ENCODE measurements around the gene PPIG.

DNA sequence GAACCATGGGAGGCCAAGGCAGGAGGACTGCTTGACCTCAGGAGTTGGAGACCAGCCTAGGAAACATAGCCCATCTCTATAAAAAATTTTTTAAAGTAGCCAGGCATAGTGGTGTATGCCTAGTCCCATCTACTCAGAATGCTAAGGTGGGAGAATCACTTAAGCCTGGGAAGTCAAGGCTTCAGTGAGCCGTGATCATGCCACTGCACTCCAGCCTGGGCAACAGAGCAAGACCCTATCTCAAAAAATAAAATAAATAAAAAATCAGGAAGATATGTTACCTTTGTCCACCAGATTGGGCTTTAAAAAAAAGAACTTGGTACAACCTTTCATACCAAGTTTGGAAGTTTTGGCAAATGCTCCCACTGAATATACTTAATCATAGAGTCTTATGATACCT is 74.7 kb downstream of the PPIG start:
- TF ChIP-seq POLR2AphosphoS5 (IDR thresholded peaks at IDR 0.05; ENCODE audit: low read depth, low read length) = no peak
- TF ChIP-seq, protein P1, sequence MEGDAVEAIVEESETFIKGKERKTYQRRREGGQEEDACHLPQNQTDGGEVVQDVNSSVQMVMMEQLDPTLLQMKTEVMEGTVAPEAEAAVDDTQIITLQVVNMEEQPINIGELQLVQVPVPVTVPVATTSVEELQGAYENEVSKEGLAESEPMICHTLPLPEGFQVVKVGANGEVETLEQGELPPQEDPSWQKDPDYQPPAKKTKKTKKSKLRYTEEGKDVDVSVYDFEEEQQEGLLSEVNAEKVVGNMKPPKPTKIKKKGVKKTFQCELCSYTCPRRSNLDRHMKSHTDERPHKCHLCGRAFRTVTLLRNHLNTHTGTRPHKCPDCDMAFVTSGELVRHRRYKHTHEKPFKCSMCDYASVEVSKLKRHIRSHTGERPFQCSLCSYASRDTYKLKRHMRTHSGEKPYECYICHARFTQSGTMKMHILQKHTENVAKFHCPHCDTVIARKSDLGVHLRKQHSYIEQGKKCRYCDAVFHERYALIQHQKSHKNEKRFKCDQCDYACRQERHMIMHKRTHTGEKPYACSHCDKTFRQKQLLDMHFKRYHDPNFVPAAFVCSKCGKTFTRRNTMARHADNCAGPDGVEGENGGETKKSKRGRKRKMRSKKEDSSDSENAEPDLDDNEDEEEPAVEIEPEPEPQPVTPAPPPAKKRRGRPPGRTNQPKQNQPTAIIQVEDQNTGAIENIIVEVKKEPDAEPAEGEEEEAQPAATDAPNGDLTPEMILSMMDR (IDR thresholded peaks at IDR 0.05) = no peak
- TF ChIP-seq REST (IDR thresholded peaks at IDR 0.05; ENCODE audit: insufficient read depth in 1 of 2, low read depth in 2 of 2, low read length in 1 of 2) = no peak
- no peak for TF ChIP-seq SIN3A (IDR thresholded peaks at IDR 0.05; ENCODE audit: borderline replicate concordance, insufficient read depth, low read depth, low read length)

Measured in Panc1 (cell line).